Measurements from ENCODE around the gene KIRREL3. TPM values are rescaled to one million over a fixed set of nuclear protein-coding genes. Genes with fewer than 3 reads are reported as not detected.

The KIRREL3 gene
- total and polyA plus RNA-seq, 7 experiments from 2014 or later: not detected

DNA sequence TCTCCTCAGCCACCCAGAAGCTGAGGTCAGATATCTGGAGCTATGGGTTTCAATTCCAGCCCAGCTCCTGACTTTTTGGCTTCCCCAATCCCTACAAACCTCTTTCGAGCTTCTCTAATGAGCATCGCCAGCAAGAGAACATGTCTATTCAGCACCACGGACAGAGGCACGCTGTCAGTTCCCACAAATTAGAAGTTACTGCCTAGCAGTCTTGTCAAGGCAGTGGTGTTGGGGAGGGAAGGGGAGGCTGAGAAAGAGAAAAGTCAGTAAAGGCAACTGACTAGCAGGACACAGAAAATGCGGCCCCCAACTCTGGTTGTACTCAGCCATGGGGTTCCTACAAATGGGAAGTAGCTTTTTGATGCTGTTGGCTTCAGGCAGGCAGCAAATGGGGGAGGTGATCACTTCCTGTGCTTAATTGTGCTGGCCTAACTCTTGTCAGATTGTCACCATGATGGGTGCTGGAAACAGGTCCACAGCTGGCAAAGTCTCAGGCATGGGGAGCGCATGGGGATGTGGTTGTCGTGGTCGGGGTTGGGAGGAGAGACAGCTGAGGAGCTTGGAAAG is 439.2 kb downstream of the KIRREL3 start:
- CTCF ChIA-PET: no interaction called here
- POLR2A ChIA-PET: no interaction called here
- intact Hi-C loops (cut with micrococcal nuclease): no loop called here

GRCh38 chr11:126560221-126560620 is 440.3 kb downstream of the KIRREL3 start:
- Histone ChIP-seq H3K36me3 (ENCODE audit: control insufficient read depth in 2 of 3, insufficient read depth in 3 of 3, low read length in 3 of 3) (no peaks in the 10 kb centered on the region), H3K9me3 (ENCODE audit: control insufficient read depth in 2 of 3, low read length in 3 of 3) (no peaks in the 10 kb centered on the region), H3K4me3 (ENCODE audit: low read length) (no peak overlapping the region), H3K4me1 (ENCODE audit: control insufficient read depth in 2 of 2, insufficient read depth in 2 of 2, low read length in 2 of 2) (no peaks in the 10 kb centered on the region), H3K27me3 (ENCODE audit: control insufficient read depth in 2 of 2, insufficient read depth in 2 of 2, low read length in 2 of 2) (peaks cover 0 to 2% of the 10 kb centered on the region in 2 donors), H3K27ac (ENCODE audit: low read depth, low read length) (no peak overlapping the region)
- CTCF ChIA-PET: no interaction called here
- Mint-ChIP-seq H3K27me3 (peaks cover under 1 to 42% (median 12%) of the 10 kb centered on the region in 5 donors), H3K9me3 (peaks cover 0 to 11% (median 5%) of the 10 kb centered on the region in 11 donors), H3K4me1 (no peaks in the 10 kb centered on the region), H3K36me3 (no peaks in the 10 kb centered on the region), H3K4me3 (no peak overlapping the region), H3K27ac (no peak overlapping the region)
- DNase-seq (no peak), ATAC-seq (no peak)
- POLR2A ChIA-PET: no interaction called here
- intact Hi-C loops (cut with micrococcal nuclease): no loop called here

More for the DNA sequence above, 439.2 kb downstream of the KIRREL3 start:
- no peak overlapping the region for H3K4me3 ChIP-seq (ENCODE audit: low read length)
- H3K27ac ChIP-seq (ENCODE audit: low read depth, low read length): no peak overlapping the region
- ATAC-seq (no peak), DNase-seq (peak in 2 of 9 donors; percentile 4 to 31)
- peaks cover 0 to 2% of the 10 kb centered on the region in 2 donors for H3K27me3 ChIP-seq (ENCODE audit: control insufficient read depth in 2 of 2, insufficient read depth in 2 of 2, low read length in 2 of 2)
- H3K27ac Mint-ChIP-seq: no peak overlapping the region
- peaks cover 3 to 41% (median 4%) of the 10 kb centered on the region in 5 donors for H3K27me3 Mint-ChIP-seq
- H3K4me3 Mint-ChIP-seq: no peak overlapping the region
- H3K4me1 Mint-ChIP-seq: no peaks in the 10 kb centered on the region
- H3K9me3 Mint-ChIP-seq: peaks cover 0 to 11% (median 5%) of the 10 kb centered on the region in 11 donors
- H3K9me3 ChIP-seq (ENCODE audit: control insufficient read depth in 2 of 3, low read length in 3 of 3): no peaks in the 10 kb centered on the region
- no peaks in the 10 kb centered on the region for H3K36me3 Mint-ChIP-seq
- no peaks in the 10 kb centered on the region for H3K36me3 ChIP-seq (ENCODE audit: control insufficient read depth in 2 of 3, insufficient read depth in 3 of 3, low read length in 3 of 3)
- H3K4me1 ChIP-seq (ENCODE audit: control insufficient read depth in 2 of 2, insufficient read depth in 2 of 2, low read length in 2 of 2): no peaks in the 10 kb centered on the region

- H3K27ac Mint-ChIP-seq: no peak overlapping the region
- CTCF ChIA-PET: no interaction called here
- no peaks in the 10 kb centered on the region for H3K4me1 Mint-ChIP-seq
Observed at GRCh38 chr11:126548581-126549550, 451.7 kb downstream of the KIRREL3 start.

DNA sequence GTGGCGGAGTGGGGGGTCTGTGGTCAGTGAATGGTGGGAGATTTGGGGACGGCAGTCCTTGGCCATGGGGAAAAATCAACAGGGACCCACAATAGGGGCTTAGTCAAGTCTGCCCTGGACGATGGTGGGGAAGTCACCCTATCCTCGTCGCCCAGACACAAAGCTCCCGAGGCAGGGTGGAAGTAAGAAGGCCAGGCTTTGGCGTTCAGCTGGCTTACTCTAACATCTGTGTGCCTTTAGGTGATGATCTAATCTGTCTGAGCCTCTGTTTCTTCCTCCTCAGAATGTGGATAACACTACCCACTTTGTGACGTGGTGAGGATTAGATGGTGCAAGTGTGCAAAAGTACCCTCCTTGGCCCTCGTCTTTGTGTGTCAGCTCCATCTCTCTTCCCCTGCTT is 452.9 kb downstream of the KIRREL3 start:
- ChIA-PET CTCF (no interaction called here), POLR2A (no interaction called here)
- no peaks in the 10 kb centered on the region for H3K4me1 ChIP-seq (ENCODE audit: control insufficient read depth in 2 of 2, insufficient read depth in 2 of 2, low read length in 2 of 2)
- Mint-ChIP-seq H3K27ac (no peak overlapping the region), H3K4me3 (no peak overlapping the region), H3K27me3 (peaks cover 10 to 20% (median 18%) of the 10 kb centered on the region in 5 donors), H3K9me3 (no peaks in the 10 kb centered on the region), H3K36me3 (no peaks in the 10 kb centered on the region), H3K4me1 (no peaks in the 10 kb centered on the region)
- intact Hi-C loops (cut with micrococcal nuclease): no loop called here
- no peak overlapping the region for H3K4me3 ChIP-seq (ENCODE audit: low read length)
- DNase-seq (no peak), ATAC-seq (no peak)
- no peaks in the 10 kb centered on the region for H3K27me3 ChIP-seq (ENCODE audit: control insufficient read depth in 2 of 2, insufficient read depth in 2 of 2, low read length in 2 of 2)
- no peaks in the 10 kb centered on the region for H3K9me3 ChIP-seq (ENCODE audit: control insufficient read depth in 2 of 3, low read length in 3 of 3)
- H3K36me3 ChIP-seq (ENCODE audit: control insufficient read depth in 2 of 3, insufficient read depth in 3 of 3, low read length in 3 of 3): no peaks in the 10 kb centered on the region
- H3K27ac ChIP-seq (ENCODE audit: low read depth, low read length): no peak overlapping the region

More at GRCh38 chr11:126548581-126549550, 451.7 kb downstream of the KIRREL3 start:
- no peaks in the 10 kb centered on the region for H3K36me3 Mint-ChIP-seq
- DNase-seq: no peak
- H3K9me3 ChIP-seq (ENCODE audit: control insufficient read depth in 2 of 3, low read length in 3 of 3): no peaks in the 10 kb centered on the region
- no peaks in the 10 kb centered on the region for H3K36me3 ChIP-seq (ENCODE audit: control insufficient read depth in 2 of 3, insufficient read depth in 3 of 3, low read length in 3 of 3)
- peaks cover 4 to 25% (median 15%) of the 10 kb centered on the region in 5 donors for H3K27me3 Mint-ChIP-seq
- no peak overlapping the region for H3K4me3 Mint-ChIP-seq
- H3K4me1 ChIP-seq (ENCODE audit: control insufficient read depth in 2 of 2, insufficient read depth in 2 of 2, low read length in 2 of 2): no peaks in the 10 kb centered on the region
- no peaks in the 10 kb centered on the region for H3K27me3 ChIP-seq (ENCODE audit: control insufficient read depth in 2 of 2, insufficient read depth in 2 of 2, low read length in 2 of 2)
- POLR2A ChIA-PET: no interaction called here
- H3K9me3 Mint-ChIP-seq: no peaks in the 10 kb centered on the region
- no peak overlapping the region for H3K27ac ChIP-seq (ENCODE audit: low read depth, low read length)
- ATAC-seq: no peak
- H3K4me3 ChIP-seq (ENCODE audit: low read length): no peak overlapping the region
- intact Hi-C loops (cut with micrococcal nuclease): no loop called here

- no peaks in the 10 kb centered on the region for H3K36me3 ChIP-seq (ENCODE audit: control insufficient read depth in 2 of 3, insufficient read depth in 3 of 3, low read length in 3 of 3)
- intact Hi-C loops (cut with micrococcal nuclease): no loop called here
- ATAC-seq (no peak), DNase-seq (no peak)
- CTCF ChIA-PET: no interaction called here
- no peaks in the 10 kb centered on the region for H3K4me1 ChIP-seq (ENCODE audit: control insufficient read depth in 2 of 2, insufficient read depth in 2 of 2, low read length in 2 of 2)
- H3K9me3 ChIP-seq (ENCODE audit: control insufficient read depth in 2 of 3, low read length in 3 of 3): no peaks in the 10 kb centered on the region
- no peak overlapping the region for H3K27ac ChIP-seq (ENCODE audit: low read depth, low read length)
- H3K27me3 ChIP-seq (ENCODE audit: control insufficient read depth in 2 of 2, insufficient read depth in 2 of 2, low read length in 2 of 2): no peaks in the 10 kb centered on the region
- no peaks in the 10 kb centered on the region for H3K4me1 Mint-ChIP-seq
- no peaks in the 10 kb centered on the region for H3K9me3 Mint-ChIP-seq
- POLR2A ChIA-PET: no interaction called here
- no peak overlapping the region for H3K27ac Mint-ChIP-seq
- H3K4me3 Mint-ChIP-seq: no peak overlapping the region
- no peaks in the 10 kb centered on the region for H3K36me3 Mint-ChIP-seq
- H3K4me3 ChIP-seq (ENCODE audit: low read length): no peak overlapping the region
- H3K27me3 Mint-ChIP-seq: peaks cover 13 to 22% (median 18%) of the 10 kb centered on the region in 5 donors
Observed at GRCh38 chr11:126547161-126547560, 453.4 kb downstream of the KIRREL3 start.

GRCh38 chr11:126546694-126547093 is 453.9 kb downstream of the KIRREL3 start:
- H3K9me3 Mint-ChIP-seq: no peaks in the 10 kb centered on the region
- POLR2A ChIA-PET: no interaction called here
- Histone ChIP-seq H3K27me3 (ENCODE audit: control insufficient read depth in 2 of 2, insufficient read depth in 2 of 2, low read length in 2 of 2) (no peaks in the 10 kb centered on the region), H3K4me1 (ENCODE audit: control insufficient read depth in 2 of 2, insufficient read depth in 2 of 2, low read length in 2 of 2) (no peaks in the 10 kb centered on the region), H3K4me3 (ENCODE audit: low read length) (no peak overlapping the region), H3K36me3 (ENCODE audit: control insufficient read depth in 2 of 3, insufficient read depth in 3 of 3, low read length in 3 of 3) (no peaks in the 10 kb centered on the region), H3K9me3 (ENCODE audit: control insufficient read depth in 2 of 3, low read length in 3 of 3) (no peaks in the 10 kb centered on the region), H3K27ac (ENCODE audit: low read depth, low read length) (no peak overlapping the region)
- H3K27me3 Mint-ChIP-seq: peaks cover 13 to 26% (median 18%) of the 10 kb centered on the region in 5 donors
- H3K4me3 Mint-ChIP-seq: no peak overlapping the region
- H3K36me3 Mint-ChIP-seq: no peaks in the 10 kb centered on the region
- H3K4me1 Mint-ChIP-seq: no peaks in the 10 kb centered on the region
- no peak overlapping the region for H3K27ac Mint-ChIP-seq
- CTCF ChIA-PET: no interaction called here
- ATAC-seq: no peak
- no peak for DNase-seq
- intact Hi-C loops (cut with micrococcal nuclease): no loop called here
